Lung (tissue), 12 donors: Measurements from ENCODE around the gene OPALIN. TPM values are rescaled to one million over a fixed set of nuclear protein-coding genes. Genes with fewer than 3 reads are reported as not detected.

ENCODE experiments used
- ATAC-seq: fragments of 200-7000 bp; cut with Tn5 transposase; one replicate; pipeline ENCODE4 v1.9.1; 2020; ENCODE audit warnings: moderate number of reproducible peaks; ENCODE audit not compliant: insufficient read depth, low FRiP score
- DNase-seq, 3 donors: peaks; one replicate each; pipeline ENCODE4 v3.0.0-alpha.2; 2013 to 2017
- H3K27ac ChIP-seq, 2 donors: one replicate each; pipeline ENCODE4 v1.5.1; 2013; ENCODE audit warnings: mild to moderate bottlenecking in 2 of 2, moderate library complexity in 2 of 2, control low read depth in 1 of 2, inconsistent platforms in 1 of 2, low read depth in 1 of 2, low read length in 1 of 2
- H3K27me3 ChIP-seq, 3 donors: one replicate each; pipeline ENCODE4 v1.5.1; 2013; ENCODE audit warnings: low read length in 2 of 3; ENCODE audit not compliant: control insufficient read depth in 3 of 3, insufficient read depth in 3 of 3
- H3K36me3 ChIP-seq, 4 donors: one replicate each; pipeline ENCODE4 v1.5.1; 2013; ENCODE audit warnings: low read length in 4 of 4, mild to moderate bottlenecking in 1 of 4, moderate library complexity in 1 of 4; ENCODE audit not compliant: control insufficient read depth in 4 of 4, insufficient read depth in 4 of 4
- H3K4me1 ChIP-seq, 5 donors: one replicate each; pipeline ENCODE4 v1.5.1; 2013; ENCODE audit warnings: low read length in 5 of 5, mild to moderate bottlenecking in 2 of 5, moderate library complexity in 1 of 5; ENCODE audit not compliant: control insufficient read depth in 5 of 5, insufficient read depth in 5 of 5
- H3K4me3 ChIP-seq: one replicate; pipeline ENCODE4 v1.5.1; 2013; ENCODE audit warnings: mild to moderate bottlenecking, control low read depth, moderate library complexity
- H3K9ac ChIP-seq, 2 donors: one replicate each; pipeline ENCODE4 v1.5.1; 2013; ENCODE audit warnings: low read length in 2 of 2, control low read depth in 1 of 2; ENCODE audit not compliant: insufficient read depth in 1 of 2
- H3K9me3 ChIP-seq, 4 donors: one replicate each; pipeline ENCODE4 v1.5.1; 2013; ENCODE audit warnings: low read length in 3 of 4, mild to moderate bottlenecking in 1 of 4, moderate library complexity in 1 of 4; ENCODE audit not compliant: control insufficient read depth in 4 of 4, insufficient read depth in 3 of 4
- CTCF ChIP-seq: IDR thresholded peaks from 2 replicates; pipeline ENCODE4 v1.5.1; 2012; ENCODE audit warnings: mild to moderate bottlenecking; ENCODE audit errors: control extremely low read depth, extremely low read depth
- WGBS, 2 donors: extraction: QIAGEN DNeasy Blood & Tissue Kit; methylation state at CpG; one replicate each; pipeline ENCODE4 v1.1.7; 2013; 5-methylcytosine and 5-hydroxymethylcytosine counted together
- polyA plus RNA-seq, 2 donors: library from polyadenylated mRNA; stranded (reverse); fragments of 200-250 nt; gene quantifications; one replicate each; pipeline ENCODE4 v1.2.1, GENCODE V29; 2013
- total RNA-seq, 2 donors: library from RNA; depleted of rRNA in 1 of 2; stranded (reverse); fragments of >200 nt in 1 of 2; gene quantifications; one replicate each; pipeline ENCODE4 v1.2.1, GENCODE V29; 2014 to 2021
- donor health status: control.
- donor health status: control.
- donor health status: Bipolar disorder and iron deficiency.
- donor health status: healthy.
- donor health status: DM: yes; HTN: yes; CAD: no.

Gene OPALIN
- total and polyA plus RNA-seq, 4 donors: not detected

DNA sequence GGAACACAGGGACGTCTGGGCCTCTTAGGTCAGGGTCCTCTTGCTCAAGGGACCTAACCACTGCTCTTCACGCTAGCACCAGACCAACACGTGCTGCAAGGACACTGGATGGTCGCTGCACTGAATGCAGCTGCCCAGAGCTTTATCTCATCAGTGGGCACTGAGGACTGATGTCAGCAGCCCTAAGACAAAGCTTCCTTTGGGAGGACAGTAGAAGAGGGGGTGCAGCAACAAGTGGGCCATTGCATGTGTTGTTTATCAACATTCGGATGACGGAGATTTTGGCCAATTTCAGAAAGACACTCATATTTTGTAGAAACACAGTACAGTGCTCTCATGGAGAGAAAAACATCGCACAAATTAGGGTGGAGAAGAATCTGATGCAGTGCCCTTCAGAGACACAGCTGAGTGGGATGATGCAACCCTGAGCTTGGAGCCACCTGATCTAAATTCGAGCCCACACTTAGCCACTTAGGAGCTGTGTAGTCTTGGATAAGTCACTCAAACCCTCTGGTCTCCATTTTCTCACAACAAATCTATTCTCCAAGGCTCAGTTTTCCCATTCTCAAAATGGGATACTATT is 1.7 kb downstream of the OPALIN start:
- no peak for DNase-seq
- H3K9ac ChIP-seq: no peak overlapping the region
- no peak for ATAC-seq
- no peak for TF ChIP-seq CTCF
- peaks cover 0 to 5% (median 0%) of the 10 kb centered on the region in 5 donors for H3K4me1 ChIP-seq
- no peaks in the 10 kb centered on the region for H3K36me3 ChIP-seq
- 80 to 92% methylated on average over 8 of the region's 8 CpGs for WGBS, 2 donors
- H3K4me3 ChIP-seq: no peak overlapping the region
- peaks cover 0 to 2% (median 0%) of the 10 kb centered on the region in 4 donors for H3K9me3 ChIP-seq
- H3K27ac ChIP-seq: no peak overlapping the region
- no peaks in the 10 kb centered on the region for H3K27me3 ChIP-seq

DNA sequence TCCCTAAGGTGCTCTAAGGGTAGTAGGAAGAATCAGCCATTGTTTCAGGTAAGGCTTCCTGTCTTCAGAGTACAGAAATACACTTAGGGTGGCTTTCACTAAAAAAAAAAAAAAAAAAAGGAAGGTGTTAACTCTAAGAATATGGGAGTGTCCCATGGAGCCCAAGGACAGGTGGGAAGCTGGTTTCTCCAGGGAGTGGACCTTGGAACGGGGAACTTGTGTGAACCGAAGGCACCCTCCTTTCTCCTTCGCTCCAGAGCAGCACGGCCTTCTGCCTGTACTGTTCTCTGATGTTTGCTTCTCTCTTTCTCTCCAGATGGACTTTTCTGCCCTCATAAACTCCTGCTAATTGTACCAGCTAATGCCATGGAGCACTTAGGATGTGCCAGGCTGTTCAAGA is 6.2 kb downstream of the OPALIN start:
- Histone ChIP-seq H3K9ac (no peak overlapping the region), H3K36me3 (no peaks in the 10 kb centered on the region), H3K4me1 (peaks cover 0 to 5% (median 0%) of the 10 kb centered on the region in 5 donors), H3K9me3 (no peaks in the 10 kb centered on the region), H3K4me3 (no peak overlapping the region), H3K27ac (no peak overlapping the region), H3K27me3 (no peaks in the 10 kb centered on the region)
- ATAC-seq (no peak), DNase-seq (no peak)
- WGBS, 2 donors: 69 to 70% methylated on average over 4 of the region's 4 CpGs
- TF ChIP-seq CTCF: no peak

GRCh38 chr10:96352027-96352426 is 6.8 kb downstream of the OPALIN start:
- Histone ChIP-seq H3K4me1 (peaks cover 0 to 5% (median 0%) of the 10 kb centered on the region in 5 donors), H3K9me3 (no peaks in the 10 kb centered on the region), H3K9ac (no peak overlapping the region), H3K27ac (no peak overlapping the region), H3K27me3 (no peaks in the 10 kb centered on the region), H3K4me3 (no peak overlapping the region), H3K36me3 (no peaks in the 10 kb centered on the region)
- DNase-seq (no peak), ATAC-seq (no peak)
- no peak for TF ChIP-seq CTCF

- Histone ChIP-seq H3K27ac (no peak overlapping the region), H3K27me3 (peaks cover 0 to 3% (median 0%) of the 10 kb centered on the region in 3 donors), H3K36me3 (no peaks in the 10 kb centered on the region), H3K9me3 (peaks cover 0 to 3% (median 2%) of the 10 kb centered on the region in 4 donors), H3K4me1 (no peaks in the 10 kb centered on the region), H3K9ac (no peak overlapping the region), H3K4me3 (no peak overlapping the region)
- ATAC-seq (no peak), DNase-seq (no peak)
- 86 to 90% methylated on average over 1 of the region's 1 CpG for WGBS, 2 donors
- no peak for TF ChIP-seq CTCF
Observed at GRCh38 chr10:96346295-96346694, 12.5 kb downstream of the OPALIN start.
